Liver (tissue), 9 donors: ENCODE data around the gene CD81. TPM values are rescaled to one million over a fixed set of nuclear protein-coding genes. Genes with fewer than 3 reads are reported as not detected.
"Not testable (repeated sequence)": the region's sequence is repeated elsewhere in the genome, so short reads cannot be mapped to it uniquely, and the experiment has no call there.

ENCODE experiments used
- DNase-seq: peaks from one replicate; pipeline ENCODE4 v3.0.0-alpha.2; 2017; ENCODE audit warnings: low spot score
- H3K27ac ChIP-seq, 2 donors: one replicate each; pipeline ENCODE4 v1.7.0; 2013; ENCODE audit warnings: inconsistent platforms in 2 of 2, low read length in 2 of 2, control low read depth in 1 of 2, low read depth in 1 of 2, mild to moderate bottlenecking in 1 of 2
- H3K27me3 ChIP-seq, 4 donors: one replicate each; pipeline versions ENCODE4 v1.6.1 to v1.7.0; 2013; ENCODE audit warnings: low read length in 3 of 4, inconsistent platforms in 1 of 4, mild to moderate bottlenecking in 1 of 4, moderate library complexity in 1 of 4; ENCODE audit not compliant: control insufficient read depth in 4 of 4, insufficient read depth in 4 of 4
- H3K36me3 ChIP-seq, 4 donors: one replicate each; pipeline versions ENCODE4 v1.6.1 to v1.7.0; 2013; ENCODE audit warnings: low read length in 3 of 4, mild to moderate bottlenecking in 3 of 4, low read depth in 1 of 4, moderate library complexity in 1 of 4; ENCODE audit not compliant: control insufficient read depth in 4 of 4, insufficient read depth in 3 of 4
- H3K4me1 ChIP-seq, 4 donors: one replicate each; pipeline versions ENCODE4 v1.6.1 to v1.7.0; 2013; ENCODE audit warnings: low read length in 3 of 4, mild to moderate bottlenecking in 3 of 4, moderate library complexity in 1 of 4; ENCODE audit not compliant: control insufficient read depth in 4 of 4, insufficient read depth in 4 of 4
- H3K4me3 ChIP-seq, 3 donors: one replicate each; pipeline versions ENCODE4 v1.6.1 to v1.7.0; 2013; ENCODE audit warnings: low read length in 3 of 3, control low read depth in 1 of 3, low read depth in 1 of 3, mild to moderate bottlenecking in 1 of 3
- H3K9ac ChIP-seq, 2 donors: one replicate each; pipeline ENCODE4 v1.7.0; 2013; ENCODE audit warnings: low read length in 2 of 2, mild to moderate bottlenecking in 2 of 2, moderate library complexity in 2 of 2, control low read depth in 1 of 2, low read depth in 1 of 2
- H3K9me3 ChIP-seq, 4 donors: one replicate each; pipeline versions ENCODE4 v1.6.1 to v1.7.0; 2013; ENCODE audit warnings: low read length in 3 of 4; ENCODE audit not compliant: control insufficient read depth in 4 of 4
- EGR1 ChIP-seq, 2 donors: IDR thresholded peaks; 2 replicates each; pipeline ENCODE4 v1.6.1; 2016 to 2018; ENCODE audit warnings: antibody characterized with exemption in 2 of 2, low read depth in 2 of 2
- HNF4G ChIP-seq: IDR thresholded peaks from 2 replicates; pipeline ENCODE4 v1.6.1; 2016; ENCODE audit warnings: antibody characterized with exemption
- WGBS: extraction: QIAGEN DNeasy Blood & Tissue Kit; methylation state at CpG from one replicate; pipeline ENCODE4 v1.1.7; 2013; 5-methylcytosine and 5-hydroxymethylcytosine counted together
- polyA plus RNA-seq, 2 donors: library from polyadenylated mRNA; stranded (reverse) in 1 of 2; unstranded in 1 of 2; fragments of 200-250 nt in 1 of 2; fragments of >200 nt in 1 of 2; fragmentation: Nextera tagmentation in 1 of 2; extraction: Ambion mirVana in 1 of 2; gene quantifications; one replicate each; pipeline versions ENCODE4 v1.2.1 to v1.2.3, GENCODE V29; 2013 to 2015
- total RNA-seq, 2 donors: library from RNA; depleted of rRNA; stranded (reverse); fragments of >200 nt; gene quantifications; one replicate each; pipeline ENCODE4 v1.2.3, GENCODE V29; 2014
- donor health status: healthy.
- donor health status: healthy.
- donor health status: healthy.
- donor health status: healthy.
- donor health status: healthy.

CD81 gene
- total and polyA plus RNA-seq, 4 donors, result 76.9 to 712 (median 164) TPM

GRCh38 chr11:2331404-2331803 is 45.7 kb upstream of the CD81 start:
- H3K27ac ChIP-seq, result no peak overlapping the region
- H3K9ac ChIP-seq, result no peak overlapping the region
- H3K9me3 ChIP-seq, result peaks cover 0 to 6% (median 0%) of the 10 kb centered on the region in 4 donors
- no peak for DNase-seq
- no peaks in the 10 kb centered on the region for H3K27me3 ChIP-seq
- no peak for TF ChIP-seq EGR1 (IDR thresholded peaks at IDR 0.05; ENCODE audit: low read depth in 2 of 2)
- H3K4me3 ChIP-seq, result no peak overlapping the region
- WGBS, result 92% methylated on average over 5 of the region's 5 CpGs
- peaks cover 0 to 2% (median under 1%) of the 10 kb centered on the region in 4 donors for H3K4me1 ChIP-seq
- no peaks in the 10 kb centered on the region for H3K36me3 ChIP-seq

DNA sequence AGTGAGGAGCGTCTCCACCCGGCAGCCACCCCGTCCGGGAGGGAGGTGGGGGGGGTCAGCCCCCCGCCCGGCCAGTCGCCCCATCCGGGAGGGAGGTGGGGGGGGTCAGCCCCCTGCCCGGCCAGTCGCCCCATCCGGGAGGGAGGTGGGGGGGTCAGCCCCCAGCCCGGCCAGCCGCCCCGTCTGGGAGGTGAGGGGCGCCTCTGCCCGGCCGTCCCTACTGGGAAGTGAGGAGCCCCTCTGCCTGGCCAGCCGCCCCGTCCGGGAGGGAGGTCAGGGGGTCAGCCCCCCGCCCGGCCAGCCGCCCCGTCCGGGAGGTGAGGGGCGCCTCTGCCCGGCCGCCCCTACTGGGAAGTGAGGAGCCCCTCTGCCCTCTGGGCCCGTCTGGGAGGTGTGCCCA is 44.5 kb upstream of the CD81 start:
- H3K36me3 ChIP-seq, H3K4me1 ChIP-seq, H3K9ac ChIP-seq, H3K9me3 ChIP-seq, H3K27ac ChIP-seq, H3K4me3 ChIP-seq, DNase-seq, H3K27me3 ChIP-seq: not testable (repeated sequence)
- WGBS, result 89% methylated on average over 27 of the region's 29 CpGs

DNA sequence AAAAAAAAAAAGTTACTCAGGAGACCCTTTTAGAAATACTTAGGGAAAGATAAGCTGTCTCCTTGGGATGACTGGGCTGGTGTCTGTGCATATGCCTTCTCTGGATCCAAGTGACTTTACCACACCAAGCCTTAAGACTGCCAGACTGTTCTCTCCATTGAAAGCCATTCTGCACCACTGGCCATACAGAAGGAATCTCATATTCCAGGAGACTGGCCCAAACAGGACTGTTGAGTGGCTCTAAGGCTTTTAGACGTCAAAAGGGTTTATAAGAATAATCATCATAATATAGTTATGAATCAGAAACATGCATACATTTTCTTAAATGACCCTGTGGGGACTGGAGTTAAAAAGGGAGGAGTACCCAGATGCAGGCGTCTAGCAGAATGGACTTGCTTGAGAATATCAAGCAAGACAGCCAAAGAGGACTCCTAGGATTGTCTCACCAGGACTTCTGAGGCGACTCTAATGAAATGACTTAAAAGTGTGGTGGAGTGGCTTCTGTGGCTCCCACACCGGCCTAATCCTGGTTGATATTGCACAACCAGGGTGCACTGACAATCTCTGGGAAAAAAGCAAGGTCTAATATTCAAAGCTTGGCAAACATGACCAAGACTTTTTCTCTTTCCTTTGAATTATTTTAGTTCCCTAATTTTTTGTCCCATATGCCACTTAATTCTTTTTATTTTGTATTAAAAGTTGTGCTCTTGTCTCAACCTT is 43.5 kb upstream of the CD81 start:
- H3K27ac ChIP-seq, H3K9ac ChIP-seq, H3K9me3 ChIP-seq, H3K4me3 ChIP-seq, H3K36me3 ChIP-seq, H3K27me3 ChIP-seq, DNase-seq, H3K4me1 ChIP-seq: not testable (repeated sequence)
- WGBS, result 31% methylated on average over 2 of the region's 4 CpGs

- H3K4me1 ChIP-seq, H3K9ac ChIP-seq, H3K27me3 ChIP-seq, H3K36me3 ChIP-seq, DNase-seq, H3K4me3 ChIP-seq, H3K27ac ChIP-seq, H3K9me3 ChIP-seq: not testable (repeated sequence)
- 94% methylated on average over 18 of the region's 18 CpGs for WGBS
These were observed 41.8 kb upstream of the CD81 start for GRCh38 chr11:2335286-2335685.

- H3K27me3 ChIP-seq, H3K27ac ChIP-seq, H3K4me3 ChIP-seq, H3K9me3 ChIP-seq, H3K4me1 ChIP-seq, H3K36me3 ChIP-seq, H3K9ac ChIP-seq, DNase-seq: not testable (repeated sequence)
- WGBS, result 82% methylated on average over 8 of the region's 8 CpGs
These were observed 38.4 kb upstream of the CD81 start for GRCh38 chr11:2338760-2339159.

DNA sequence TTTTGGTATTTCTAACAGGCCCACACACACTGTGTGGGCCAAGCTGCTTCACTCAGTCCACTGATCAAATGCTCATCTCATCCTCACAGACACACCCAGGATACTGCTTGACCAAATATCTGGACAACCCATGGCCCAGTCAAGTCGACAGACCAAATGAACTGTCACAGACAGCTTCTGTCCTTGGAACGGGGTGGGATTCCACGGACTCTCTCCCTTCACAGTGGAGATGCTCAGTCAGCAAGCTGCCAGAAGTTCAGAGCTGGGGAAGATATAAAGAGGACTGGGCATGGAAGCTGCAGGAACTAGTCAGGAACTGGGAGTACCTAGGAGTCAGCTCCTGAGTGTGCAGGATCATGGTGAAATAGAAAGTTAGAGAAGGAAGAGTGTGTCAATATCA is 34.6 kb upstream of the CD81 start:
- no peak overlapping the region for H3K27ac ChIP-seq
- no peaks in the 10 kb centered on the region for H3K36me3 ChIP-seq
- DNase-seq, result no peak
- no peaks in the 10 kb centered on the region for H3K27me3 ChIP-seq
- peaks cover 0 to 7% (median 6%) of the 10 kb centered on the region in 4 donors for H3K4me1 ChIP-seq
- H3K4me3 ChIP-seq, result no peak overlapping the region
- WGBS, result 88% methylated on average over 3 of the region's 3 CpGs
- TF ChIP-seq HNF4G, result no peak
- H3K9me3 ChIP-seq, result no peaks in the 10 kb centered on the region
- H3K9ac ChIP-seq, result no peak overlapping the region
